Suprapubic skin (tissue), 4 donors: ENCODE data around the gene MSANTD3. TPM values are rescaled to one million over a fixed set of nuclear protein-coding genes. Genes with fewer than 3 reads are reported as not detected.

Experiments
- DNase-seq, 2 donors: peaks; one replicate each; pipeline ENCODE4 v3.0.0-alpha.2; 2019; ENCODE audit warnings: low spot score in 2 of 2
- H3K27ac ChIP-seq: fragments of 200-600 bp; sonication (generic); one replicate; pipeline ENCODE4 v1.5.1; 2019
- H3K27me3 ChIP-seq: fragments of 200-600 bp; sonication (generic); one replicate; pipeline ENCODE4 v1.5.1; 2019
- H3K36me3 ChIP-seq: fragments of 200-600 bp; sonication (generic); one replicate; pipeline ENCODE4 v1.5.1; 2019
- H3K4me1 ChIP-seq: fragments of 200-600 bp; sonication (generic); one replicate; pipeline ENCODE4 v1.5.1; 2019
- H3K4me3 ChIP-seq: fragments of 200-600 bp; sonication (generic); one replicate; pipeline ENCODE4 v1.5.1; 2019; ENCODE audit warnings: mild to moderate bottlenecking
- H3K9me3 ChIP-seq: fragments of 200-600 bp; sonication (generic); one replicate; pipeline ENCODE4 v1.5.1; 2019
- CTCF ChIP-seq, 2 donors: fragments of 200-600 bp in 1 of 2; fragments of 450-650 bp in 1 of 2; sonication (generic) in 1 of 2; IDR thresholded peaks; one replicate each; pipeline ENCODE4 v1.5.1; 2016 to 2019; ENCODE audit warnings: antibody characterized with exemption in 2 of 2, mild to moderate bottlenecking in 1 of 2, moderate library complexity in 1 of 2
- EP300 ChIP-seq: sonication (generic); formaldehyde crosslinking; IDR thresholded peaks from one replicate; pipeline ENCODE4 v1.6.1; 2017; ENCODE audit warnings: antibody characterized with exemption
- POLR2A ChIP-seq, 2 donors: fragments of 450-650 bp; IDR thresholded peaks; one replicate each; pipeline ENCODE4 v1.6.1; 2017; ENCODE audit warnings: antibody characterized with exemption in 2 of 2, mild to moderate bottlenecking in 2 of 2, moderate library complexity in 2 of 2
- POLR2AphosphoS5 ChIP-seq, 3 donors: sonication (generic); formaldehyde crosslinking; IDR thresholded peaks; one replicate each; pipeline ENCODE4 v1.6.1; 2017; ENCODE audit warnings: antibody characterized with exemption in 3 of 3
- WGBS: methylation state at CpG from one replicate; pipeline ENCODE4 v1.1.5; 2018; 5-methylcytosine and 5-hydroxymethylcytosine counted together
- total RNA-seq, 4 donors: library from RNA; depleted of rRNA; stranded (reverse); fragments of >200 nt; gene quantifications; one replicate each; pipeline ENCODE4 v1.1.0, GENCODE V29; 2016

MSANTD3 gene
- total RNA-seq, 4 donors from 2014 or later = 10.0 to 14.5 (median 12.2) TPM

DNA sequence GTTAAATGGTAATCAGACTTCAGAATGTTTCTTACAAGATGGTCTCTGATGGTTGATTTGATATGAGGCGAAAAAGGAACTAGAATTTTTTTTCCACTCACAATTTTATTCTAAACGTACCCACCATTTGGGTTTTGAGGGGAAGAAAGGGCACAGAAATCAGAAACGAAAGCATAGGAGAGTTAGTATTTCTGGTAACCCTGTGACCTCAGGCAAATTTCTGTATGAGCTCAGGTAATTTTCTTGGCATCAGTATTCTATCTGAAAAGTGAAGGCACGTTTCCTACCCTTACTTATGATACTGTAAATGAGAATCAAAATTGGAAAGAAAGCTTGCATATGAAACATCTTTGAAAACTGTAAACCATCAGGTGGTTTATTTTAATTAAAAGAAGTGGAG lies 72.5 kb downstream of the MSANTD3 start:
- no peak for TF ChIP-seq POLR2A (IDR thresholded peaks at IDR 0.05)
- no peak for TF ChIP-seq CTCF (IDR thresholded peaks at IDR 0.05)
- TF ChIP-seq POLR2AphosphoS5 (IDR thresholded peaks at IDR 0.05) = no peak
- no peak for TF ChIP-seq EP300
- H3K27ac ChIP-seq = no peak overlapping the region
- no peak for DNase-seq
- no peaks in the 10 kb centered on the region for H3K27me3 ChIP-seq
- no peak overlapping the region for H3K4me3 ChIP-seq
- no peaks in the 10 kb centered on the region for H3K4me1 ChIP-seq
- 68% methylated on average over 4 of the region's 4 CpGs for WGBS
- no peaks in the 10 kb centered on the region for H3K36me3 ChIP-seq
- H3K9me3 ChIP-seq = no peaks in the 10 kb centered on the region

GRCh38 chr9:100499866-100500265 lies 72.9 kb downstream of the MSANTD3 start:
- DNase-seq = no peak
- WGBS = 43% methylated on average over 2 of the region's 2 CpGs
- no peaks in the 10 kb centered on the region for H3K27me3 ChIP-seq
- H3K4me1 ChIP-seq = no peaks in the 10 kb centered on the region
- no peak overlapping the region for H3K4me3 ChIP-seq
- no peaks in the 10 kb centered on the region for H3K36me3 ChIP-seq
- no peaks in the 10 kb centered on the region for H3K9me3 ChIP-seq
- no peak overlapping the region for H3K27ac ChIP-seq
- TF ChIP-seq POLR2AphosphoS5 (IDR thresholded peaks at IDR 0.05) = no peak
- no peak for TF ChIP-seq EP300
- TF ChIP-seq CTCF (IDR thresholded peaks at IDR 0.05) = no peak
- TF ChIP-seq POLR2A (IDR thresholded peaks at IDR 0.05) = no peak

Other genes with a start within 250 kb of the MSANTD3 start
- gene TEX10, start 74.2 kb upstream of the MSANTD3 start, total RNA-seq = 10 to 100 TPM; 17.1 to 33.6 (median 22.9) TPM
- under 1 TPM in 2 of 4 donors, not detected in 2; 0.32 to 0.49 TPM for gene TMEFF1, start 46.0 kb downstream of the MSANTD3 start, total RNA-seq
- gene CAVIN4, start 150.9 kb downstream of the MSANTD3 start, total RNA-seq = under 1 TPM in 1 of 4 donors, not detected in 3; 0.16 TPM